CD14-positive monocyte (primary cell): Measurements from ENCODE around the gene SEMA7A. TPM values are rescaled to one million over a fixed set of nuclear protein-coding genes. Genes with fewer than 3 reads are reported as not detected.

Experiments used
- DNase-seq, 3 donors: peaks; one replicate each; pipeline ENCODE4 v3.0.0-alpha.2; 2011 to 2022
- H2AFZ ChIP-seq: 2 replicates; pipeline ENCODE4 v1.6.0; 2012; ENCODE audit warnings: mild to moderate bottlenecking, low read depth, low read length, inconsistent platforms; ENCODE audit not compliant: insufficient read depth, poor library complexity, severe bottlenecking
- H3K27ac ChIP-seq, 2 donors: 1 replicate in 1 of 2; 2 replicates in 1 of 2; pipeline ENCODE4 v1.5.1; 2012 to 2013; ENCODE audit warnings: low read length in 2 of 2, control low read depth in 1 of 2, inconsistent platforms in 1 of 2, low read depth in 1 of 2, mild to moderate bottlenecking in 1 of 2
- H3K27me3 ChIP-seq, 2 donors: one replicate each; pipeline versions ENCODE4 v1.6.0 to v1.6.1; 2011 to 2013; ENCODE audit warnings: low read length in 2 of 2; ENCODE audit not compliant: control insufficient read depth in 2 of 2, insufficient read depth in 2 of 2
- H3K36me3 ChIP-seq, 2 donors: replicated peaks in 1 of 2; 1 replicate in 1 of 2; 2 replicates in 1 of 2; pipeline versions ENCODE4 v1.5.1 to v1.6.1; 2012 to 2013; ENCODE audit warnings: low read length in 2 of 2, control low read depth in 1 of 2, inconsistent platforms in 1 of 2, mild to moderate bottlenecking in 1 of 2; ENCODE audit not compliant: insufficient read depth in 2 of 2, control insufficient read depth in 1 of 2
- H3K4me1 ChIP-seq, 2 donors: 1 replicate in 1 of 2; 2 replicates in 1 of 2; pipeline versions ENCODE4 v1.5.1 to v1.6.1; 2012 to 2013; ENCODE audit warnings: low read length in 2 of 2, control low read depth in 1 of 2, inconsistent platforms in 1 of 2, mild to moderate bottlenecking in 1 of 2, moderate library complexity in 1 of 2; ENCODE audit not compliant: insufficient read depth in 2 of 2, control insufficient read depth in 1 of 2
- H3K4me2 ChIP-seq: replicated peaks from 2 replicates; pipeline ENCODE3; 2012; ENCODE audit warnings: low read length, moderate library complexity, mild to moderate bottlenecking; ENCODE audit not compliant: poor library complexity, severe bottlenecking; ENCODE audit errors: extremely low read depth
- H3K4me3 ChIP-seq, 3 experiments: fragments of 200-600 bp in 1 of 3; sonication (generic) in 1 of 3; replicated peaks in 1 of 3; 1 replicate in 2 of 3; 2 replicates in 1 of 3; pipeline ENCODE4 v1.5.1; 2011 to 2013; ENCODE audit warnings: low read length in 3 of 3, mild to moderate bottlenecking in 3 of 3, control low read depth in 2 of 3, low read depth in 2 of 3, inconsistent platforms in 1 of 3, moderate library complexity in 1 of 3
- H3K79me2 ChIP-seq: 2 replicates; pipeline ENCODE4 v1.6.0; 2012; ENCODE audit warnings: mild to moderate bottlenecking, control low read depth, inconsistent platforms, low read length, moderate library complexity; ENCODE audit not compliant: insufficient read depth
- H3K9ac ChIP-seq: 2 replicates; pipeline ENCODE4 v1.6.0; 2017; ENCODE audit warnings: low read length, mild to moderate bottlenecking; ENCODE audit not compliant: insufficient read depth, poor library complexity, severe bottlenecking
- H3K9me3 ChIP-seq, 2 donors: replicated peaks in 1 of 2; 1 replicate in 1 of 2; 2 replicates in 1 of 2; pipeline versions ENCODE4 v1.5.1 to v1.6.1; 2012 to 2013; ENCODE audit warnings: low read length in 2 of 2, control low read depth in 1 of 2; ENCODE audit not compliant: control insufficient read depth in 1 of 2, insufficient read depth in 1 of 2
- H4K20me1 ChIP-seq: 2 replicates; pipeline ENCODE4 v1.6.0; 2012; ENCODE audit warnings: mild to moderate bottlenecking, low read length, control low read depth, moderate library complexity; ENCODE audit not compliant: insufficient read depth
- H3K27ac Mint-ChIP-seq, 7 donors: one replicate each; pipeline ENCODE4 v1.8.0; 2020; ENCODE audit warnings: mild to moderate bottlenecking in 7 of 7, mixed read lengths in 7 of 7, moderate library complexity in 6 of 7, inconsistent platforms in 2 of 7
- H3K27me3 Mint-ChIP-seq, 3 donors: one replicate each; pipeline ENCODE4 v1.8.0; 2021 to 2022; ENCODE audit warnings: low read depth in 3 of 3, mild to moderate bottlenecking in 3 of 3, mixed read lengths in 3 of 3, moderate library complexity in 3 of 3, inconsistent platforms in 1 of 3
- H3K36me3 Mint-ChIP-seq, 2 donors: one replicate each; pipeline ENCODE4 v1.8.0; 2020; ENCODE audit warnings: mixed read lengths in 2 of 2, inconsistent platforms in 1 of 2, mild to moderate bottlenecking in 1 of 2
- H3K4me1 Mint-ChIP-seq: one replicate; pipeline ENCODE4 v1.8.0; 2020; ENCODE audit warnings: mild to moderate bottlenecking, mixed read lengths
- H3K4me3 Mint-ChIP-seq, 2 donors: one replicate each; pipeline ENCODE4 v1.8.0; 2020; ENCODE audit warnings: mild to moderate bottlenecking in 2 of 2, mixed read lengths in 2 of 2, moderate library complexity in 1 of 2
- H3K9me3 Mint-ChIP-seq, 7 donors: one replicate each; pipeline ENCODE4 v1.8.0; 2020 to 2022; ENCODE audit warnings: mixed read lengths in 7 of 7, mild to moderate bottlenecking in 6 of 7, moderate library complexity in 6 of 7, inconsistent platforms in 2 of 7
- CTCF ChIP-seq: fragments of 200-600 bp; IDR thresholded peaks from one replicate; pipeline ENCODE4 v1.8.0; 2022; ENCODE audit warnings: antibody characterized with exemption, mild to moderate bottlenecking
- WGBS: methylation state at CpG from one replicate; pipeline ENCODE4 v1.1.5; 2013; ENCODE audit warnings: missing lambda C conversion rate; ENCODE audit not compliant: insufficient coverage; 5-methylcytosine and 5-hydroxymethylcytosine counted together
- intact Hi-C, 2 donors: fragments of 100-400 bp; cut with micrococcal nuclease; formaldehyde crosslinking; loops; one replicate each; pipeline versions ENCODE4 v1.15.0 to v1.15.1; 2023
- polyA plus RNA-seq, 3 donors: library from polyadenylated mRNA; depleted of rRNA in 1 of 3; unstranded in 2 of 3; stranded (reverse) in 1 of 3; fragments of 300-500 nt in 2 of 3; fragments of >200 nt in 1 of 3; fragmentation: Illumina TruSeq in 2 of 3; gene quantifications; 1 replicate in 2 of 3; 2 replicates in 1 of 3; pipeline ENCODE4 v1.2.3, GENCODE V29; 2012 to 2021

SEMA7A gene
- polyA plus RNA-seq, 3 donors: 0.04 to 4.8 (median 0.15) TPM

- Histone ChIP-seq H2AFZ (no peak overlapping the region), H3K27me3 (no peaks in the 10 kb centered on the region), H3K9me3 (no peaks in the 10 kb centered on the region), H4K20me1 (no peaks in the 10 kb centered on the region), H3K79me2 (no peaks in the 10 kb centered on the region), H3K9ac (no peak overlapping the region), H3K4me3 (no peak overlapping the region), H3K27ac (no peak overlapping the region), H3K4me1 (peaks cover 4 to 14% of the 10 kb centered on the region in 2 donors), H3K4me2 (no peak overlapping the region), H3K36me3 (no peaks in the 10 kb centered on the region)
- Mint-ChIP-seq H3K36me3 (no peaks in the 10 kb centered on the region), H3K4me3 (no peak overlapping the region), H3K27ac (peak overlapping the region in 3 of 7 donors; percentile 66 to 82 (median 79)), H3K4me1 (peaks cover 10% of the 10 kb centered on the region), H3K27me3 (peaks cover 3 to 10% (median 8%) of the 10 kb centered on the region in 3 donors), H3K9me3 (no peaks in the 10 kb centered on the region)
- WGBS: 17% methylated on average over 3 of the region's 8 CpGs
- intact Hi-C loops: no loop called here
- no peak for TF ChIP-seq CTCF
- peak; percentile 37 to 54 (median 49) for DNase-seq
Observed at GRCh38 chr15:74384881-74385643, 48.7 kb downstream of the SEMA7A start.

- DNase-seq: no peak
- peaks cover 4 to 12% of the 10 kb centered on the region in 2 donors for H3K4me1 ChIP-seq
- Mint-ChIP-seq H3K27me3 (peaks cover 5 to 12% (median 5%) of the 10 kb centered on the region in 3 donors), H3K4me3 (no peak overlapping the region), H3K4me1 (peaks cover 10% of the 10 kb centered on the region), H3K27ac (peak overlapping the region in 4 of 7 donors; percentile 10 to 82 (median 72)), H3K36me3 (no peaks in the 10 kb centered on the region), H3K9me3 (no peaks in the 10 kb centered on the region)
- 50% methylated on average over 1 of the region's 3 CpGs for WGBS
- H2AFZ ChIP-seq: no peak overlapping the region
- no peak overlapping the region for H3K9ac ChIP-seq
- TF ChIP-seq CTCF: no peak
- no peak overlapping the region for H3K4me2 ChIP-seq
- no peaks in the 10 kb centered on the region for H3K9me3 ChIP-seq
- no peaks in the 10 kb centered on the region for H3K79me2 ChIP-seq
- no peak overlapping the region for H3K27ac ChIP-seq
- intact Hi-C loops: no loop called here
- no peak overlapping the region for H3K4me3 ChIP-seq
- no peaks in the 10 kb centered on the region for H4K20me1 ChIP-seq
- H3K27me3 ChIP-seq: no peaks in the 10 kb centered on the region
- H3K36me3 ChIP-seq: no peaks in the 10 kb centered on the region
Observed at GRCh38 chr15:74384566-74384880, 49.2 kb downstream of the SEMA7A start.
